A549 (cell line): ENCODE results near the gene PI4KA.
"Not testable (repeated sequence)": the region's sequence is repeated elsewhere in the genome, so short reads cannot be mapped to it uniquely, and the experiment has no call there.

Experiments
- CTCF ChIP-seq: fragments of >200 bp; sonication (Bioruptor Twin); formaldehyde crosslinking; IDR thresholded peaks from 3 replicates; pipeline ENCODE4 v1.5.1; 2016
- JUN ChIP-seq, 2 experiments: fragments of >200 bp; sonication (Bioruptor Twin); formaldehyde crosslinking; IDR thresholded peaks; 2 replicates in 1 of 2; 3 replicates in 1 of 2; pipeline ENCODE4 v1.6.1; 2016 to 2017

- not testable (repeated sequence) for TF ChIP-seq JUN (IDR thresholded peaks at IDR 0.05); CTCF
Measured at GRCh38 chr22:20669884-20670283, 188.7 kb downstream of the PI4KA start.
